ENCODE measurements around the gene OR8B2. TPM values are rescaled to one million over a fixed set of nuclear protein-coding genes. Genes with fewer than 3 reads are reported as not detected.
"Not testable (repeated sequence)": the region's sequence is repeated elsewhere in the genome, so short reads cannot be mapped to it uniquely, and the experiment has no call there.

OR8B2 gene, protein sequence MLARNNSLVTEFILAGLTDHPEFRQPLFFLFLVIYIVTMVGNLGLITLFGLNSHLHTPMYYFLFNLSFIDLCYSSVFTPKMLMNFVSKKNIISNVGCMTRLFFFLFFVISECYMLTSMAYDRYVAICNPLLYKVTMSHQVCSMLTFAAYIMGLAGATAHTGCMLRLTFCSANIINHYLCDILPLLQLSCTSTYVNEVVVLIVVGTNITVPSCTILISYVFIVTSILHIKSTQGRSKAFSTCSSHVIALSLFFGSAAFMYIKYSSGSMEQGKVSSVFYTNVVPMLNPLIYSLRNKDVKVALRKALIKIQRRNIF
- not detected for polyA plus RNA-seq (2012; ENCODE audit: insufficient read depth, insufficient read length)

DNA sequence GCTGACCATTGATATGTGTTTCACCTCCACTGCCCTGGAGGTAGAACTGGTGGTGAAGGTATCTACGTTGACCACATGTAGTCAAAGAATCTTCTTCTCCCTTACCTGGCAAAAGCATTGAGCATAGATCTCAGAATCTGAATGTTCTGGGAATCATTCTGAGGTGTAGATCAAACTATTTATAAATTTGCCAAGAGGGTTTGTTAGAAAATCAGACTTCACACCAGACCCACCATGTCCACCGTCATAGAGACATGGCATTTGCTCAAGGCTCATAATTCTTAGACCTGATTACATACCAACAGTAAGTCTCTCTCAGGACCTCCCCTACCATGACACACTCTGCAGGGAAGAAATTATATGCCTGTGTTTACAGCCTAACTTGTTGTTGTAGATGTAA, at the start of gene OR8B2:
Gene OR8B2 (minus strand): TSS at position 101 of the 400 bp plus-strand sequence. CDS start 1,156 bp downstream, outside the sequence.
- DNase-seq (ENCODE audit: low read depth, low spot score): no peak
- H3K4me3 ChIP-seq (ENCODE audit: low read length): no peak within 1 kb of the TSS

DNA sequence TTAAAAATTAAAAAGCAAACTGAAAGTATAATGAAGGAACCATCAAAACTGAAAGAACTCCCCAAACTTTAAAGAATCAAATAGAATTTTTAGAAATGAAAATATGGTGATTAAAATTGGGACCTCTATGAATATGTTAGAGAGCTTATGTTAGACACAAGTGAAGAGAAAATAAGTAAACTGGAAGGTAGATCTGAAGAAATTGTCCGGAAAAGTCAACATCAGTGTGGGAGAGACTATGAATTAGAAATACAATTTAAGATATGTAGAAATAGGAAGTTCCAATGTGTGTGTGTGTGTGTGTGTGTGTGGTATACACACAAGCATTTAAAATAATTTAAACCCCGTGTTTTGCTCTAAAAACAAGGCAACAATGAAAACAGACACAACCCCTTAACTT, 45.3 kb upstream of the OR8B2 start:
- no peak overlapping the region for H3K4me3 ChIP-seq (ENCODE audit: low read length)
- DNase-seq (ENCODE audit: low read depth, low spot score): no peak

DNA sequence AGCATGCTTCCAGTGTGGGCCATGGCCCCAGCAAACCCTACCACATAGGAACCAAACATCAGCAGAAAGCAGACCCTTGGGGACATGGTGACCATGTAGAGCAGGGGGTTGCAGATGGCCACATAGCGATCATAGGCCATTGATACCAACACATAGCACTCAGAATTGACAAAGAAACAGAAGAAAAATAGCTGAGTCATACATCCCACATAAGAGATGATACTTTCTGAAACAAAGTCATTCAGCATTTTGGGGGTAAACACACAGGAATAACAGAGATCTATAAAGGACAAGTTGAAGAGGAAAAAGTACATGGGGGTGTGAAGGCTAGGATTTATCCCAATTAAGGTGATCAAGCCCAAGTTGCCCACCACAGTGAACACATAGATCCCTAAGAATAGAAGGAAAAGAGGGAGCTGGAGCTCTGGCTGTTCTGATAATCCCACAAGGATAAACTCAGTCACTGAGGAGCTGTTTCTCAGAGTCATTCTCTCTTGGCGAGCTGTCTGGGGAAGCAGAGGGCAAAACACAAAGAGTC, 40.2 kb upstream of the OR8B2 start, which contains the start of gene OR8B4:
Gene OR8B4 (minus strand): TSS at position 488 of the 538 bp plus-strand sequence. CDS start 0 bp downstream, at position 488.
- no peak for DNase-seq (ENCODE audit: low read depth, low spot score)
- no peak within 1 kb of the TSS for H3K4me3 ChIP-seq (ENCODE audit: low read length)

DNA sequence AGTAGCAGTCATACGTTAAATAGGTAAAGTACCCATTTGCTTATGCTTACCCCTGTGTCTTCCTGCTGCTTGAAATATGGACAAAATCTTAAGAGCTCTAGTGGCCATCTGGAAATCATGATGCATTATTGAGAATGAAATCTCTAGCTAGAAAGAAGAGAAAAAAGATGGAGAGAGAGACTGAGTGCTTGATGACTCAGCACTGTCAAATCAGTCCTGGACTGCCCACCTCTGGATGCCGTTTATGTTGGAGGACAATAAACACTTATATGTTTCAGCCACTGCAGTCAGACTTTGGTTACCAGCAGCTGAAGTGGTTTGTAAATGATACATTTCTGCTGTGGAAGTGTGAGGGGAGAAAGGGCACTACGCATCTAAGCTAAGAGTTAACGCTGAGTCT, 36.7 kb upstream of the OR8B2 start:
- no peak for DNase-seq (ENCODE audit: low read depth, low spot score)
- H3K4me3 ChIP-seq (ENCODE audit: low read length): no peak overlapping the region

GRCh38 chr11:124415356-124415923, 31.1 kb upstream of the OR8B2 start:
- H3K4me3 ChIP-seq (ENCODE audit: low read length): no peak overlapping the region
- DNase-seq (ENCODE audit: low read depth, low spot score): peak; percentile 54

GRCh38 chr11:124409906-124410305, 25.6 kb upstream of the OR8B2 start:
- no peak for DNase-seq (ENCODE audit: low read depth, low spot score)
- H3K4me3 ChIP-seq (ENCODE audit: low read length): no peak overlapping the region

DNA sequence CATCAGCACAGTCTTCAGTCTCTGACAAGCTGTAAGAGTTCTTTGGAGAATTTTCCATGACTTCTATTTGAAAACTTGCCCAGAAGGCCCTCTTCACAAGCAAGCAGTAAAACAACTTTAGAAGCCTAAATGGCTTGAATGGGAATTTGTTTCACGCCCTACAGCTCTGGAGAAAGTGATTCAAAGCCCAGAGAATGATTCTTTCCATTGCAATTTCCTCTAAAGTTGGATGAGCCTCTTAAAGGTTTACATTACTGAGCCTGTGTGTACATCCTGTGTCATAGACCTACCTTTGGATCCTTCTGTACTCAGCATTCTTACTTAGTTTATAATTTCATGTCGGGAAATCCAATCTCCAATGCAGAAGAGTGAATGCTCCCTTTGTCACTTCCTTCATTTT, 21.3 kb upstream of the OR8B2 start:
- H3K4me3 ChIP-seq (ENCODE audit: low read length): no peak overlapping the region
- DNase-seq (ENCODE audit: low read depth, low spot score): no peak

- DNase-seq (ENCODE audit: low read depth, low spot score); H3K4me3 ChIP-seq (ENCODE audit: low read length): not testable (repeated sequence)
These were observed 18.9 kb upstream of the OR8B2 start for GRCh38 chr11:124403186-124403585.

- no peak overlapping the region for H3K4me3 ChIP-seq (ENCODE audit: low read length)
- DNase-seq (ENCODE audit: low read depth, low spot score): peak; percentile 60
These were observed 18.1 kb upstream of the OR8B2 start for GRCh38 chr11:124402326-124402922.

GRCh38 chr11:124398924-124399323, 14.6 kb upstream of the OR8B2 start, which contains the start of gene OR8B3:
Gene OR8B3, minus strand, starts transcription at chr11:124399024. Its CDS starts 1,673 bp downstream, at chr11:124397351.
- no peak within 1 kb of the TSS for H3K4me3 ChIP-seq (ENCODE audit: low read length)
- no peak for DNase-seq (ENCODE audit: low read depth, low spot score)

- not testable (repeated sequence) for DNase-seq (ENCODE audit: low read depth, low spot score); H3K4me3 ChIP-seq (ENCODE audit: low read length)
These were observed 12.5 kb upstream of the OR8B2 start for GRCh38 chr11:124396847-124397246.

GRCh38 chr11:124394408-124394807, 10.1 kb upstream of the OR8B2 start:
- H3K4me3 ChIP-seq (ENCODE audit: low read length): no peak overlapping the region
- no peak for DNase-seq (ENCODE audit: low read depth, low spot score)

DNA sequence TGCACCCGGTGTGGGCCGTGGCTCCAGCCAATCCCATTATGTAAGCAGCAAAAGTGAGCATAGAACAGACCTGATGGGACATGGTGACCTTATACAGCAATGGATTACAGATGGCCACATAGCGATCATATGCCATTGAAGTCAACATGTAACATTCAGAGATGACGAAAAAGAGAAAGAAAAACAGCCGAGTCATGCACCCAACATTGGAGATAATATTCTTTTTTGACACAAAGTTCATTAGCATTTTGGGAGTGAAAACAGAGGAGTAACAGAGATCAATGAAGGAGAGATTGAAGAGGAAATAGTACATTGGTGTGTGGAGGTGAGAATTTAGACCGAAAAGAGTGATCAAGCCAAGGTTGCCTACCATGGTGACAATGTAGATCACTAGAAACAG, 1.4 kb downstream of the OR8B2 start:
- not testable (repeated sequence) for H3K4me3 ChIP-seq (ENCODE audit: low read length); DNase-seq (ENCODE audit: low read depth, low spot score)

- no peak overlapping the region for H3K4me3 ChIP-seq (ENCODE audit: low read length)
- DNase-seq (ENCODE audit: low read depth, low spot score): no peak
These were observed 3.7 kb downstream of the OR8B2 start for GRCh38 chr11:124380585-124380984.

GRCh38 chr11:124376280-124376679, 8.0 kb downstream of the OR8B2 start:
- DNase-seq (ENCODE audit: low read depth, low spot score): no peak
- H3K4me3 ChIP-seq (ENCODE audit: low read length): no peak overlapping the region

DNA sequence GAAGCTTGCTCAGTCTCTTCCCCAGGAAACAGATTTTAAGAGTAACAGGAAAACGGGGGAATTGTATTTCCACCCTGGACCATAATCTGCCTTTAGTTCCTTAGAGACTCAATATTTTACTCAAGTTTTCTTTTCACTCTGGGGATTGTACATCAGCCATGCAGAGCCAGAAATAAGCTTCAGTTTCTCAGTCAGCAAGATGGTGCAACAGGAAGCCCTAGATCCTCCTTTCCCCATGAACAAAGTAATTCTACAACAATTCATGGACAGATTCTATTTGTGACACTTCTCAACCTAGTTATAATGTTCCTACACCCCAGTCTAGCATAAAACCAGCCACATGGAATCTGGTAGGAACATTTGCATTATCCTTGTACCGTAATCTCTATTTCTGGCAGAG, 24.7 kb downstream of the OR8B2 start:
- no peak for DNase-seq (ENCODE audit: low read depth, low spot score)
- H3K4me3 ChIP-seq (ENCODE audit: low read length): no peak overlapping the region

DNA sequence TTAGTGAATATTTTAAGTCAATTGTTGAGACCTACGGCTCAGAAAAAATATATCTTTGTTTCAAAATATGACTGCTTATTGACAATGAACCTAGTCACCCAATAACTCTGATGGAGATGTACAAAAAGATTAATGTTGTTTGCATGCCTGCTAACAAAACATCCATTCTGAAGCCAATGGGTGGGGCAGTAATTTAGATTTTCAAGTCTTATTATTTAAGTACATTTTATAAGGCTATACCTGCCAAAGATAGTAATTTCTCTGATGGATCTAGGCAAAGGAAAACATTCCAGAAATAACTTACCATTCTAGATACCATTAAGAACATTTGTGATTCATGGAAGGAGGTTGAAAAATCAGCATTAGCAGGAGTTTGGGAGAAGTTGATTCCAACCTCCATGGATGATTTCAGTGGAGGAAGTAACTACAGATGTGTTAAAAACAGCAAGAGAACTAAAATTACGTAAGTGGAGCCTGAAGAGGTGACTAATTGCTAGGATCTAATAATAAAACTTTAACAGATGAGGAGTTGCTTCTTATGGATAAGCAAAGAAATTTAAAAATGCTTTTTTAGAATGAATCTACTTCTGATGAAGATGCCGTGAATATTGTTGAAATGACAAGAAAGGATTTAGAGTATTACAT, 37.9 kb downstream of the OR8B2 start:
- H3K4me3 ChIP-seq (ENCODE audit: low read length): no peak overlapping the region
- DNase-seq (ENCODE audit: low read depth, low spot score): no peak

- H3K4me3 ChIP-seq (ENCODE audit: low read length): no peak overlapping the region
- no peak for DNase-seq (ENCODE audit: low read depth, low spot score)
These were observed 40.0 kb downstream of the OR8B2 start for GRCh38 chr11:124344346-124344745.

DNA sequence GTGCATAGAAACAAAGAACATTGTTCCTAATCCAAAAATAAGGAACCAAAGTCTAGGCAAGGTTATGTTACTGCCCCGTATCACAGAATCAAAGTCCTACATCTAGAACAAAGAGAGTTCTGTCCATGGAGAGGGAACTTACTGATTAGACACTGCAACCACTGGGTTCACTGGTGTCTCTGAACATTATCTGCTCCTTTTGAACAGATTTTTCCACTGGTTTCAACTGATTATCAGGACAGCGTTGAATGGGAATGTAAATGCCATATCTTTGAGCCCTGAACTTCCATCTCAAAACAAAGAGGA, 44.2 kb downstream of the OR8B2 start:
- H3K4me3 ChIP-seq (ENCODE audit: low read length): no peak overlapping the region
- DNase-seq (ENCODE audit: low read depth, low spot score): no peak

All from Jurkat, Clone E6-1 (cell line).